Panc1 (cell line): ENCODE results near the gene CASP9. TPM values are rescaled to one million over a fixed set of nuclear protein-coding genes. Genes with fewer than 3 reads are reported as not detected.

Experiments used
- ATAC-seq: fragments of 200-7000 bp; cut with Tn5 transposase; 2 replicates; pipeline ENCODE4 v1.9.1; 2020; ENCODE audit warnings: mild to moderate bottlenecking, moderate library complexity
- BruUV-seq: library from RNA; stranded (reverse); fragments of 400-500 nt; replicated peaks from 2 replicates; lab custom pipeline; 2021; lab: Mats Ljungman, UMichigan
- CTCF ChIA-PET: fragments of 300-600 bp; sonication (Branson Sonifier 250); formaldehyde crosslinking; loops from one replicate; lab custom pipeline; 2022; ENCODE audit warnings: antibody characterized with exemption; lab: Charles Lee
- POLR2A ChIA-PET: fragments of 300-600 bp; sonication (Branson Sonifier 250); formaldehyde crosslinking; loops from one replicate; lab custom pipeline; 2022; ENCODE audit warnings: antibody characterized with exemption; lab: Charles Lee
- DNase-seq: peaks from one replicate; pipeline ENCODE4 v3.0.0-alpha.2; 2010; ENCODE audit warnings: low read depth, low spot score
- H3K27ac ChIP-seq: 2 replicates; pipeline ENCODE4 v1.5.1; 2011; ENCODE audit warnings: mild to moderate bottlenecking, low read length, inconsistent platforms
- H3K27me3 ChIP-seq: fragments of 200-500 bp; sonication (Bioruptor generic); 2 replicates; pipeline ENCODE4 v1.6.0; 2014; ENCODE audit warnings: low read length, inconsistent platforms; ENCODE audit not compliant: control insufficient read depth, insufficient read depth
- H3K36me3 ChIP-seq: fragments of 200-500 bp; sonication (Bioruptor generic); 2 replicates; pipeline ENCODE4 v1.5.1; 2014; ENCODE audit warnings: inconsistent platforms, mild to moderate bottlenecking, low read length, moderate library complexity; ENCODE audit not compliant: control insufficient read depth, insufficient read depth
- H3K4me1 ChIP-seq: 2 replicates; pipeline ENCODE4 v1.5.1; 2011; ENCODE audit warnings: inconsistent platforms, mild to moderate bottlenecking, low read length, moderate library complexity; ENCODE audit not compliant: control insufficient read depth, insufficient read depth
- H3K4me3 ChIP-seq, 2 experiments: 2 replicates each; pipeline ENCODE4 v1.5.1; 2011 to 2012; ENCODE audit warnings: low read depth in 2 of 2, low read length in 2 of 2, mild to moderate bottlenecking in 2 of 2, inconsistent platforms in 1 of 2, moderate library complexity in 1 of 2
- H3K9me3 ChIP-seq: fragments of 200-500 bp; sonication (Bioruptor generic); 2 replicates; pipeline ENCODE4 v1.5.1; 2014; ENCODE audit warnings: low read depth, mild to moderate bottlenecking, inconsistent platforms, low read length, moderate library complexity; ENCODE audit not compliant: control insufficient read depth, insufficient read depth
- CTCF ChIP-seq: fragments of 450-650 bp; IDR thresholded peaks from 2 replicates; pipeline ENCODE4 v1.5.1; 2017; ENCODE audit warnings: mild to moderate bottlenecking
- POLR2AphosphoS5 ChIP-seq: IDR thresholded peaks from 2 replicates; pipeline ENCODE4 v1.6.1; 2012; ENCODE audit warnings: mild to moderate bottlenecking, low read depth, low read length, moderate library complexity
- REST ChIP-seq, 2 experiments: IDR thresholded peaks; 2 replicates each; pipeline ENCODE4 v1.6.1; 2011 to 2012; ENCODE audit warnings: low read depth in 2 of 2, control low read depth in 1 of 2, low read length in 1 of 2, mild to moderate bottlenecking in 1 of 2, moderate library complexity in 1 of 2; ENCODE audit not compliant: insufficient read depth in 1 of 2
- SIN3A ChIP-seq: IDR thresholded peaks from 2 replicates; pipeline ENCODE4 v1.6.1; 2012; ENCODE audit warnings: low read depth, mild to moderate bottlenecking, low read length, moderate library complexity, borderline replicate concordance; ENCODE audit not compliant: insufficient read depth
- TCF7L2 ChIP-seq: IDR thresholded peaks from 2 replicates; pipeline ENCODE4 v1.6.1; 2011; ENCODE audit warnings: mild to moderate bottlenecking, low read depth, low read length, inconsistent platforms
- in situ Hi-C: cut with HindIII; loops from 2 replicates; pipeline ENCODE4 v1.10.0; 2016; ENCODE audit warnings: low sequenced_read_pairs, low pct_unique_long_range_greater_than_20kb
- intact Hi-C: fragments of 100-400 bp; cut with micrococcal nuclease; formaldehyde crosslinking; loops from one replicate; pipeline ENCODE4 v1.10.0; 2022; ENCODE audit not compliant: unreplicated experiment
- total RNA-seq: library from RNA; stranded (reverse); gene quantifications from one replicate; pipeline ENCODE4 v1.2.1, GENCODE V29; 2021; ENCODE audit not compliant: unreplicated experiment

CASP9 gene
- total RNA-seq, 1 experiment from 2014 or later, result 7.5 TPM

GRCh38 chr1:15558516-15558915, 34.5 kb upstream of the CASP9 start:
- no peak for TF ChIP-seq REST (IDR thresholded peaks at IDR 0.05; ENCODE audit: insufficient read depth in 1 of 2, low read depth in 2 of 2, low read length in 1 of 2)
- TF ChIP-seq SIN3A, result no peak
- no peak for TF ChIP-seq POLR2AphosphoS5
- TF ChIP-seq CTCF, result no peak
- TF ChIP-seq TCF7L2, result no peak
- Histone ChIP-seq H3K36me3 (peaks cover 10% of the 10 kb centered on the region; the same call in 1 of the 2 replicates), H3K27me3 (no peaks in the 10 kb centered on the region), H3K27ac (no peak overlapping the region), H3K4me1 (no peaks in the 10 kb centered on the region), H3K4me3 (no peak overlapping the region), H3K9me3 (no peaks in the 10 kb centered on the region)
- no TSS peak for BruUV-seq
- no peak for DNase-seq
- ChIA-PET POLR2A (no interaction called here), CTCF (no interaction called here)
- in situ Hi-C loops, result no loop called here
- intact Hi-C loops, result no loop called here
- no peak for ATAC-seq

- intact Hi-C loops, result no loop called here
- POLR2A ChIA-PET, result no interaction called here
Observed at GRCh38 chr1:15557594-15557993, 33.6 kb upstream of the CASP9 start.

More at GRCh38 chr1:15557594-15557993, 33.6 kb upstream of the CASP9 start:
- BruUV-seq, result TSS peak; percentile 34
- in situ Hi-C loops, result no loop called here
- Histone ChIP-seq H3K27me3 (no peaks in the 10 kb centered on the region), H3K4me1 (no peaks in the 10 kb centered on the region), H3K9me3 (no peaks in the 10 kb centered on the region), H3K36me3 (peaks cover 7% of the 10 kb centered on the region; the same call in 1 of the 2 replicates), H3K27ac (no peak overlapping the region), H3K4me3 (no peak overlapping the region)
- ATAC-seq (no peak), DNase-seq (no peak)
- CTCF ChIA-PET, result no interaction called here
- TF ChIP-seq CTCF, result no peak
- no peak for TF ChIP-seq REST (IDR thresholded peaks at IDR 0.05; ENCODE audit: insufficient read depth in 1 of 2, low read depth in 2 of 2, low read length in 1 of 2)
- TF ChIP-seq SIN3A, result no peak
- TF ChIP-seq POLR2AphosphoS5, result no peak
- TF ChIP-seq TCF7L2, result no peak
